SK-N-MC (cell line): ENCODE results near the gene GJD3.

Experiments used
- EZH2 ChIP-seq: fragments of 200-600 bp; sonication (generic); IDR thresholded peaks from one replicate; pipeline ENCODE4 v1.6.1; 2017; ENCODE audit warnings: antibody characterized with exemption
- FOXP2 ChIP-seq: optimal IDR thresholded peaks from 2 replicates; pipeline ENCODE3; 2011; ENCODE audit warnings: mild to moderate bottlenecking, moderate library complexity; ENCODE audit not compliant: insufficient read depth; ENCODE audit errors: extremely low read length, control extremely low read depth

- TF ChIP-seq FOXP2 (no peak), EZH2 (no peak)
Observed at GRCh38 chr17:40315678-40316570, 48.6 kb downstream of the GJD3 start.
